ENCODE data around the gene DUSP22.

DNA sequence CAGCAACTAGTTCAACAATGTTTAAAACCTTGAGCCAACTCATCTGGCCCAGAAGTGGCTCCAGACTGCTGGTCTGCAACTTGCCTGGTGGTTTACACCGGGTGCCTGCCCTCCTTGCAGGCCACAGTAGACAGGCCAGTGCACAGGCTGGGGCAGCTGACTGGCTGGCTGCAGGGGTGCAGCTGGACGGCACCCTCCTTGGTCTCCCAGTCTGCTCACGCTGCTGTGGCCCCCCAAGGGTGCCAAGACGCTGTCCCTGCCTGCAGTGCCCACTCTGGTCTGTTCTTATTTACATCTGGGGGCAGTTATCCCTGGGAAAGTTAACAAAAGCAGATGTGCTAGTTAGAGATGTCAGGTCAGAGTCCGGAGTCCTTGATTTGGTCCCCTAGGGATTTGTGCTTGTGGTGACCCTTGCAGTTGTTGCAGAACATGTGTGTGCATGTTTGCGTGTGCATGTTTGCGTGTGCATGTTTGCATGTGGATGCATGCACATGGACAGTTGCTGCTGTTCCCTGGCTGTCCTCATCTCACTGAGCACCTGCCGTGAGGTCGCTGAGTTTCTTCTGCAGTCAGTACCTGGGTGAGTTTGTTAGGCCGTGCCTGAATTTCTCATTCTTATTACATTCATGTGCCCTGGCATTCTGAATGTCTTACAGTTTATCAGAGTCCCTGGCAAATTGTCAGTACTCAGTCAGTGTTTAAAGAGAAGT, 51.1 kb downstream of the DUSP22 start:
- TF ChIP-seq FOXP2 (optimal IDR thresholded peaks at IDR 0.05; ENCODE audit: borderline replicate concordance, extremely low read depth, extremely low read length, insufficient read depth) = no peak
- TF ChIP-seq, protein P1, sequence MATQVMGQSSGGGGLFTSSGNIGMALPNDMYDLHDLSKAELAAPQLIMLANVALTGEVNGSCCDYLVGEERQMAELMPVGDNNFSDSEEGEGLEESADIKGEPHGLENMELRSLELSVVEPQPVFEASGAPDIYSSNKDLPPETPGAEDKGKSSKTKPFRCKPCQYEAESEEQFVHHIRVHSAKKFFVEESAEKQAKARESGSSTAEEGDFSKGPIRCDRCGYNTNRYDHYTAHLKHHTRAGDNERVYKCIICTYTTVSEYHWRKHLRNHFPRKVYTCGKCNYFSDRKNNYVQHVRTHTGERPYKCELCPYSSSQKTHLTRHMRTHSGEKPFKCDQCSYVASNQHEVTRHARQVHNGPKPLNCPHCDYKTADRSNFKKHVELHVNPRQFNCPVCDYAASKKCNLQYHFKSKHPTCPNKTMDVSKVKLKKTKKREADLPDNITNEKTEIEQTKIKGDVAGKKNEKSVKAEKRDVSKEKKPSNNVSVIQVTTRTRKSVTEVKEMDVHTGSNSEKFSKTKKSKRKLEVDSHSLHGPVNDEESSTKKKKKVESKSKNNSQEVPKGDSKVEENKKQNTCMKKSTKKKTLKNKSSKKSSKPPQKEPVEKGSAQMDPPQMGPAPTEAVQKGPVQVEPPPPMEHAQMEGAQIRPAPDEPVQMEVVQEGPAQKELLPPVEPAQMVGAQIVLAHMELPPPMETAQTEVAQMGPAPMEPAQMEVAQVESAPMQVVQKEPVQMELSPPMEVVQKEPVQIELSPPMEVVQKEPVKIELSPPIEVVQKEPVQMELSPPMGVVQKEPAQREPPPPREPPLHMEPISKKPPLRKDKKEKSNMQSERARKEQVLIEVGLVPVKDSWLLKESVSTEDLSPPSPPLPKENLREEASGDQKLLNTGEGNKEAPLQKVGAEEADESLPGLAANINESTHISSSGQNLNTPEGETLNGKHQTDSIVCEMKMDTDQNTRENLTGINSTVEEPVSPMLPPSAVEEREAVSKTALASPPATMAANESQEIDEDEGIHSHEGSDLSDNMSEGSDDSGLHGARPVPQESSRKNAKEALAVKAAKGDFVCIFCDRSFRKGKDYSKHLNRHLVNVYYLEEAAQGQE (IDR thresholded peaks at IDR 0.05; ENCODE audit: insufficient read depth in 1 of 2, low read depth in 2 of 2, low read length in 2 of 2) = no peak

Data from PFSK-1 (cell line).